Fibroblast of pulmonary artery (primary cell): ENCODE data around the gene MAFG.

ENCODE experiments used
- DNase-seq: peaks from one replicate; pipeline ENCODE4 v3.0.0-alpha.2; 2010; ENCODE audit warnings: low read depth
- H3K4me3 ChIP-seq: replicated peaks from 2 replicates; pipeline ENCODE4 v1.5.1; 2011; ENCODE audit warnings: low read depth, mild to moderate bottlenecking, control low read depth, low read length, moderate library complexity
- CTCF ChIP-seq: IDR thresholded peaks from 2 replicates; pipeline ENCODE4 v1.5.1; 2011; ENCODE audit warnings: mild to moderate bottlenecking, control low read depth, low read length, inconsistent platforms; ENCODE audit errors: missing control alignments

Gene MAFG

GRCh38 chr17:81967533-81968395 is 40.2 kb upstream of the MAFG start:
- TF ChIP-seq CTCF: no peak
- no peak overlapping the region for H3K4me3 ChIP-seq
- DNase-seq: peak; percentile 67

GRCh38 chr17:81967244-81967532 is 39.7 kb upstream of the MAFG start:
- H3K4me3 ChIP-seq: no peak overlapping the region
- DNase-seq: no peak
- TF ChIP-seq CTCF: no peak

GRCh38 chr17:81966343-81967243 is 39.1 kb upstream of the MAFG start:
- peak; percentile 49 for DNase-seq
- TF ChIP-seq CTCF: no peak
- H3K4me3 ChIP-seq: no peak overlapping the region

DNA sequence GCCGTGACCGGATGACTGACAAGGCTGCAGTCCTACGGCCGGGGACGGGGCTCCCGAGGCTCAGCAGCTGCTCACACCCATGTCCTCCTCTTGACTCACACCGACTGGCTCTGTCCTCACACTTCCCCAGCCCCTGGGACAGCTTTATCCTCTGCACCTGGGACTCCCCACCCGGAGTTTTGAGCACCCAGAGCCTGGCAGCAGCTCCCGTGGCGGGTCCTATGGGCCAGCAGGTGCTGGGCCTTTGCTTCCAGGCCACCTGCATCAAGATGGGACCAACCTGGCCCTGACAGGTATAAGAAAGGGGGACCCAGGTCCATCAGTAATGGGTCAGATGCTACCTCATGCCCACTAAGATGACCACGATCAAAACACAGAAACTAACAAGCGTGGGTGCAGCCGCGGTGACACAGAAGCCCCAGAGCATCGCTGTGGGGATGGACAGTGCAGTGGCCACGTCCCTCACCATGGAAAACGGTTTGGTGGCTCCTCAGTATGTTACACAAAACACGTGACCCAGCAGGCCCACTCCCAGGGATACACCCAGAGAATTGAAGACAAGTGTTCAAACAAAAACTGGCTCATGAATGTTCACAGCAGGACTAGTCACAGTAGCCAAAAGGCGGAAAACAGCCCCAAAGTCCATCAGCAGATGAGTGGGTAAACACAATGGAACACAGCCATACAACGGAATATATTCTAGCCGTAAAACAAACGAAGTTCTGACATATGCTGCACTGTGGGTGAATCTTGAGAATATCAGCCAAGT is 36.7 kb upstream of the MAFG start:
- DNase-seq: no peak
- H3K4me3 ChIP-seq: no peak overlapping the region
- TF ChIP-seq CTCF: no peak

- H3K4me3 ChIP-seq: no peak overlapping the region
- TF ChIP-seq CTCF: no peak
Observed at GRCh38 chr17:81962499-81963441, 35.2 kb upstream of the MAFG start.

More at GRCh38 chr17:81962499-81963441, 35.2 kb upstream of the MAFG start:
- no peak for DNase-seq
